Stimulated activated CD8-positive, alpha-beta memory T cell treated with anti-CD3 and anti-CD28 coated beads, Interleukin-12 subunit alpha, Interleukin-12 subunit beta, amount 100 ng/mL, for 1 hour (primary cell): Measurements from ENCODE around the gene ARID1B.

Experiments
- DNase-seq: peaks from one replicate; pipeline ENCODE4 v3.0.0-alpha.2; 2020; ENCODE audit warnings: low read depth

Gene ARID1B

GRCh38 chr6:157076451-157076822, 299.3 kb downstream of the ARID1B start:
- no peak for DNase-seq

GRCh38 chr6:157077251-157077650, 300.1 kb downstream of the ARID1B start:
- DNase-seq, result no peak

- no peak for DNase-seq
Measured at GRCh38 chr6:157078326-157078725, 301.1 kb downstream of the ARID1B start.

DNA sequence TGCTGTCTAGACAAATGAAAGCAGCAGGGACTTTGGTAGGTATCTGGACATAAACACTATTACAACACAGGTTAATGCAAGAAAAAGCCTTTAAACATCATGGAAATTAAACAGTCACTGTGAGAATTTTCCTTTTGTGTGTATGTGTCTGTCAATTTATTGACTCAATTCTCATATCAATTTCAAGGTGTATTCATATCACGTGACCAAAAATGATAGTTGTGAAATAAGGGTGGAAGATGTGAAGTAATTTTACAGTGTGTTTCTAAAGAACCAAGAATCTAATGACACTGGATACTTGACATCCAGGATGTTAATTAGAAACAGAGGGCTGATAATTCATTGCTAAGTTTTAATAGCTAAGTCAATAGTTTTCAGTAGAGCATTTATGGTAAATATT, 302.1 kb downstream of the ARID1B start:
- DNase-seq, result no peak

- DNase-seq, result no peak
Measured at GRCh38 chr6:157079771-157080170, 302.6 kb downstream of the ARID1B start.

- no peak for DNase-seq
Measured at GRCh38 chr6:157080986-157081391, 303.8 kb downstream of the ARID1B start.

DNA sequence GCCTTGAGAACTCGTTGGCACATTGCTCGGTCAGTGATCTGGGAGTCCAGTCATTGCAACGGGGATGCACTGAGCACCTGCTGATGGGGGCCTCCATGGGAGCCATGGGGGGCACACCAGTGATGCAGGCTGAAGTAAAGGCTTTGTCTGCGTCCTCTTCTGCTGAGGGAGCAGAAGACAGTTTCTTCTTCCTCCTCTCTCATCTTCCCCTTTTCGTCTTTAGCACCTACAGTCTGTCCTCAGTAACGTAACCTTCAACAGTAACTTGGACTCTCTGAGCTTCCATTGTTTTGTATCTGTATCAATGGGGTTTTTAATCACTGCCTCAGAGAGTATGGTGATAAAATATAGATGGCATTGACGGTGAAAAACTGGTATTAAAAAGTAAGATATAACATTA, 306.2 kb downstream of the ARID1B start:
- DNase-seq, result no peak

GRCh38 chr6:157086632-157087031, 309.5 kb downstream of the ARID1B start:
- no peak for DNase-seq

DNA sequence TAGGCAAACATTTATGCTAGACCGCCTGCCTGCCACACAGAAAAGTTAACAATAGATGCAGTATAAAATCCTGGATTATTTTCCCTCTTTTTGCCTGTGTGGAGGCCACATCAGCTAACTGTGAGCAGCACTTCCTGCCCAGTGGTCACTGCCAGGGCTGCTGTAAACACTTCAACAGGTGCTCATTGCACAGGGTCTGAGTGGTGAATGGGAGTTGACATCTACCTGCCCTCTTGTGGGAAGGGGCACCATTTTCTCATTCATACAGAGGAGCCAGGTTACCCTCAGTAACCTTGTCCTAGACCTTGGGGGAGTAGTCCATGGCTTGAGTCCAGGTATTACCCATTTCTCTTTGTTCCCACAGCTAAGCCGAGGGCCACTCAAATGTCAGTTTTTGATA, 310.8 kb downstream of the ARID1B start:
- no peak for DNase-seq

DNA sequence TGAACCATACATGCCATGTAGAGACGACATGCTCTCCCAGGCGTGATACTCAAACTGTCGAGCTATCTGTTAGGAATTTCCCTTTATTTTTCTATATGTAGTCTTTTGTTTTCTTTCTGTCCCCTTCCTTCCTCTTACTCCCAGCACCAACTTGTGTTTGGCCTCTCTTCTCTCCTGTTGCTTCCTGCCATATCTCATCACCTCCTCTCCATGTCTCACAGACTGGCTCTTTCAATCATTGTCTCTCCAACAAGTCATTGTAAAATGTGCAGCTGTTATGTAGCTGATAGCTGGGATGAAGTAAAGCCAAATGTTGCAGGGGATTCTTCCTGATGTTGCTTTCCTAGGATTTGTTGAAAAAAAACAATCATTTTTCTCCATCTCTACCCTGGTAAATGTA, 311.7 kb downstream of the ARID1B start:
- no peak for DNase-seq

GRCh38 chr6:157089258-157089657, 312.1 kb downstream of the ARID1B start:
- no peak for DNase-seq

DNA sequence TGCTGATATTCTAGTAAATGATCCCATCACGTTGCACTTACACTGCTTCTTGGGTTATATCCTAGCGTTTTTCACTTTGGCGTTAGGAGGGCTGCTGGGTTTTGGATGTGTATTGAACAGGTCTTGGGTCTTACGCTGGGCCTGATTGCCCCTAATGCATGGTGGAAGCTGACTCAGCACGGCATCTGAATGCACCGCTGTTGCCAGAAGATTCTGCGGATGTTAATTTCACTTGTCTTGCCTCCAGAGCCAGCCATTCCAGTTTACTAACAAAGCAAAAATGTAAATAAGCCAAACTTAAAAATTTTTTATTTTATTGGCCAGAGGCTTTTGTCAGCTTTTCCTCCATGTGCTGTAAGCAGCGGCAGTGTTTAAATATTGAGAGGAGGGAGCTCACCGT, 312.7 kb downstream of the ARID1B start:
- no peak for DNase-seq

DNA sequence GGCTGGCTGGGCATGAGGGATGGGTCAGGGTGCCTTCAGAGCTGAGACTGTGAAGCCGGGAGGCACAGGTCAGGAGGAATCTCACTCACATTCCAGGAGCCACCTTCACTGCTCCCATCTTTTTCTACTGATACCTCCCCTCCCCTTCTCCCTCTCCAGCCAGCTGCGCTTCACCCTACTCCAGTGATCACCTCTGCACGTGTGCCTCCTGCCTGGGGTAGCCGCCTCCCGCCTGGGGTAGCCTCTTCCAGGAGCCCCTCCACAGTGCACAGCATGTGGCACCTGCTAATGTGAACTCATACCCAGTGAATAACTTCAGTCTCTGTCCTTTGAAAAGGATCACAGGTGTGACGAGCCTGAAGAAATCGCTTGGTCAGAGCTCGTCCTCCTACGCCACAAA, 313.6 kb downstream of the ARID1B start:
- no peak for DNase-seq

- no peak for DNase-seq
Measured at GRCh38 chr6:157091243-157091642, 314.1 kb downstream of the ARID1B start.

DNA sequence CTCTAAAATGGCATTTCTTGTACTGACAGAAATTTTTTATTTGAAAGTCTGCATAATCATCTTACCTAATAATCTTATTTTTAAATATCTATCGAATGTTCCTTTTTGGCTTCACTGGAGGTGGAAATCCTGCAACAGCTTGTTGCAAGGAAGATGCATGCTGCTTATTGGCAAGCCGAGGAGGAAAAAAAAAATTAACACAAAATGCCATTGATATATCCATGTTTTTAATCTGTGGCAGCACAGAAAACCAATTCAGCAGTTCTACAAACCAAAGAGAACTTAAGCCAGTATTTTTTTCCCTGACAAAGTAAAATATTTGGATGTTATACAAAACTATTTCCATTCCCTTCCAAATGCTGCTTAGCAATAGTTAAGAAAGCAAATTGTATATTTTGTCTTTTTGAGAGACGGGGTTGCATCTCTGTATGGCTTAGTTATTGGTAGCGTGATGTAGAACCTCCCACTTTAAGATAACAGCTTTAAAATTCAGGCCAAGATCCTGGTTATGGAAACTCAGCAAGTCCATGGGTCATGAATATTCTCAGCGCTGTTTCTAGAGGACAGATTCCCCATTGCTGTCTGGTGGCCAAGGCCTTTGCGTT, 314.8 kb downstream of the ARID1B start:
- no peak for DNase-seq

- no peak for DNase-seq
Measured at GRCh38 chr6:157092736-157093135, 315.6 kb downstream of the ARID1B start.

DNA sequence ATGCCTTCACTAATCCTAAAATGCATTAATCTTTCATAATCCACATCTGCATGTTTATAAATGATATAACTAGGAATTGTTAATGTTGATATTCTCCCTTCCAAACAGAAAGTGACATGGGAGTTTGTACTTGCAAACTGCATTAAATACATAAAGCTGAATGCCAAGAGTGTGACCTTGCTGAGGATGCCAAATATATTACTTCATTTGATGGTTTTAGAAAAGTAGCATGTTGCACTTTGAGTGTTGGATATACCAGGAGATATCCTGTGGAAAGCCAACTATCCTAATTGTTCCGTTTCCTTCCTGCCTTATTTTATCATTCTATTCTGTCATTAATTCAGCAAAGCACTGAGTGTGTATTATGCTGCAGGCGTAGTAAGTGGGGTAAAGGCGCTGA, 316.4 kb downstream of the ARID1B start:
- DNase-seq, result no peak

- no peak for DNase-seq
Measured at GRCh38 chr6:157094038-157094437, 316.9 kb downstream of the ARID1B start.

DNA sequence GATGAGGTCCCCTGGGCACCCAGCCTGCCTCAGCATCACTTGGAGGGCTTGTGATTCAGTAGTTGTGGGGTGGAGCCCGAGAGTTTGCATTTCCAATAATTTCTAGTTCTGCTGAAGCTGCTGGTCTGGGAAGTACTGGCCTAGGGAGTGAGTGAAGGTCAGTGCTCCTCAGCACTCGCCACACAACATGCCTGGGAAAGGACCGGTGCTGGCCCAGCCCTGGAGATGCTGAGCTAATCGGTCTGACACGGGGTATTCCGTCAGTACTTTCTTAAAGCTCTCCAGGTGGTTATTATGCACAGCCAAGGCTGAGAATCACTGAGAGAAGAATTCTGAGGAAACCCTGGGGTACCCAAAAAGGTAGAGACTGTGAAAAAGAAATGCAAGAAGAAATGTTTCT, 317.9 kb downstream of the ARID1B start:
- no peak for DNase-seq

- no peak for DNase-seq
Measured at GRCh38 chr6:157095569-157095968, 318.4 kb downstream of the ARID1B start.

- no peak for DNase-seq
Measured at GRCh38 chr6:157096105-157096504, 318.9 kb downstream of the ARID1B start.

DNA sequence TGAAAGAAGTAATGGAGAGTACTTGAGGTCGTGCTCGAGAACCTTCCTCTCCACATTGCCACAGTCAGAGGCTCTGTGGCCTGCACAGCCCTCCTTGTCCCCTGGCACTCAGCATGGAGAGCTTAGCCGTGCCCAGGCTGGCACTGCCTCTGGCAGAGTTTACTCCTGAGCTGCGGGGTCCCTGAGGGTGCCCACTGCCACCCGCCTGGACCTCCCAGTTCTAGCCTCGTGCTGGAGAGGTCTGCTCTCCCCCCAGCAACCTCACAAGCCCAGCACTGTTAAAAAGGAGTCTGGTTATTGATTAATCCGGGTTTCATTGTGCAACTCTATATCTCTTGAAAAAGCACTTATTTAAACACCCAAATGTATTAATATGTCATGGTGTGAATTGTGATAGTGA, 319.3 kb downstream of the ARID1B start:
- DNase-seq, result no peak

DNA sequence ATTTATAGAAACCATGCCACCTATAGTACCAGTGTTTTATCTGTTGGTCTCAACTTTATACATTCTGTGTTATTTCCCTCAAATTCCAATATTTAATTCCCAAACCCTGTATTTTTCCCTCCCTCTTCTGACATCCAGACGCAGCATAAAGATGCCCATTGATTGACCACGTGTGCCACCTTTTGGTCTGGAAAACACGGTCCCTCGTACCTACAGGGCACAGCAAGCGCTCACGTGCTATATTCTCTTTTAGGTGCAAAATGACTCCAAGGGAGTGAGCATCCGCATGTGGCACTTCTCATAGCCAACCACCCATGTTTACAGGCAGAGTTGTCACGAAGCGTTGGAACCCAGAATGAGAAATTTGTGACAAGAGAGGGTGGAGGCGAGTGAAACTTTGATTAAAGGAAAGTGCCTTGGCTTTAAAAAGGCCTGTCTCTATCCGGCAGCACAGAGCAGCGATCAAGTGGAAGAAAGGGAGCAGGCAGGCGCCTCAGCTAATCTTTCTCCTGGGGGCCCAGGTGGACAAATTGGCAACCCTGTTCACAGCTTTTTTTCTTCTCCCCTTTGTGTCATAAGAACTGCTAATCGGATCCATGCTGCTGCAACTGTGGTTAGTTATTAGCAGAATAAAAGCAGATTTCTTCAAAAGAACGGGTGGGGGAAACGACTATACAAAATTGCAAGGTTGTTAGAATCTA, 320.2 kb downstream of the ARID1B start:
- no peak for DNase-seq

DNA sequence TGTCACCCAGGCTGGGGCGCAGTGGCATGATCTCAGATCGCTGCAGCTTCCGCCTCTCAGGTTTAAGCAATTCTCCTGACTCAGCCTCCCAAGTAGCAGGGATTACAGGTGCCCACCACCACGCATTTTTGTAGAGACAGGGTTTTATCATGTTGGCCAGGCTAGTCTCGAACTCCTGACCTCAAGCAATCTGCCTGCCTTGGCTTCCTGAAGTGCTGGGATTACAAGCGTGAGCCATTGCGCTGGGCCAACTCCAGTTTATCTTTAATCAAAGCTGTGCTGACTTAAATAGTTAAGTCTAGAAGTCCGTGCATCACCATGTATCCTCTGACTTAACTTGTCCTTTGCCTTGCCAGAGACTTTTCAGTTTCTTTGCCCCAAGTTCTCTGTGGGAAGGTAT, 321.8 kb downstream of the ARID1B start:
- no peak for DNase-seq
